ENCODE data around the gene SIK2. TPM values are rescaled to one million over a fixed set of nuclear protein-coding genes. Genes with fewer than 3 reads are reported as not detected.

Gene SIK2
- total RNA-seq, 1 experiment from 2014 or later, result 13.0 TPM

- peaks cover 19 to 26% of the 10 kb centered on the region in 2 experiments for H3K36me3 ChIP-seq (ENCODE audit: control insufficient read depth in 1 of 2, insufficient read depth in 2 of 2, low read length in 2 of 2)
- intact Hi-C loops (cut with micrococcal nuclease), result no loop called here
- H3K27ac ChIP-seq (ENCODE audit: low read depth, low read length), result no peak overlapping the region
- RAD21 ChIA-PET (ENCODE audit: low non-redundant PET in 1 of 2, low total read pairs in 2 of 2, uncharacterized antibody in 2 of 2, unreplicated experiment in 2 of 2), result no interaction called here
- H3K4me1 ChIP-seq (ENCODE audit: control insufficient read depth in 1 of 2, insufficient read depth in 2 of 2, low read length in 2 of 2), result peaks cover 0 to 13% of the 10 kb centered on the region in 2 experiments; a peak in 2 of 4 replicates
- H3K9ac ChIP-seq (ENCODE audit: low read length), result no peak overlapping the region
- TF ChIP-seq FOSL1 (IDR thresholded peaks at IDR 0.05; ENCODE audit: low read depth), result no peak
- no peak overlapping the region for H3K4me3 ChIP-seq (replicated peaks in 1 of 2; ENCODE audit: low read depth in 1 of 2, low read length in 2 of 2)
- no peaks in the 10 kb centered on the region for H4K20me1 ChIP-seq (ENCODE audit: insufficient read depth)
- H3K9me2 ChIP-seq (ENCODE audit: insufficient read depth), result no peaks in the 10 kb centered on the region
- CTCF ChIA-PET, result interaction anchor here (0.5 kb wide), 1 partner anchor 479 kb away, joined by 3 read pairs; no protein-coding TSS in a partner anchor
- no TSS peak for BruUV-seq (replicated peaks)
- H2AFZ ChIP-seq (ENCODE audit: low read depth, low read length, poor library complexity, severe bottlenecking), result no peak overlapping the region
- no peak overlapping the region for H3K4me2 ChIP-seq (ENCODE audit: low read length)
- ATAC-seq (no peak), DNase-seq (ENCODE audit: low read depth, low spot score) (no peak)
- POLR2A ChIA-PET, result no interaction called here
- no peaks in the 10 kb centered on the region for H3K9me3 ChIP-seq (ENCODE audit: control insufficient read depth in 1 of 2, insufficient read depth in 1 of 2, low read depth in 1 of 2, low read length in 2 of 2)
- no peaks in the 10 kb centered on the region for H3K27me3 ChIP-seq (ENCODE audit: insufficient read depth, low read length)
- H3K79me2 ChIP-seq (ENCODE audit: insufficient read depth, low read length), result no peaks in the 10 kb centered on the region
Observed at GRCh38 chr11:111741751-111742150, 139.5 kb downstream of the SIK2 start.

- intact Hi-C loops (cut with micrococcal nuclease), result no loop called here
- Histone ChIP-seq H3K36me3 (ENCODE audit: control insufficient read depth in 1 of 2, insufficient read depth in 2 of 2, low read length in 2 of 2) (peaks cover 19 to 30% of the 10 kb centered on the region in 2 experiments), H3K4me3 (replicated peaks in 1 of 2; ENCODE audit: low read depth in 1 of 2, low read length in 2 of 2) (no peak overlapping the region), H3K9me2 (ENCODE audit: insufficient read depth) (no peaks in the 10 kb centered on the region), H4K20me1 (ENCODE audit: insufficient read depth) (no peaks in the 10 kb centered on the region), H3K4me2 (ENCODE audit: low read length) (no peak overlapping the region), H3K79me2 (ENCODE audit: insufficient read depth, low read length) (no peaks in the 10 kb centered on the region), H3K27ac (ENCODE audit: low read depth, low read length) (no peak overlapping the region), H3K9ac (ENCODE audit: low read length) (no peak overlapping the region), H3K9me3 (ENCODE audit: control insufficient read depth in 1 of 2, insufficient read depth in 1 of 2, low read depth in 1 of 2, low read length in 2 of 2) (no peaks in the 10 kb centered on the region), H3K27me3 (ENCODE audit: insufficient read depth, low read length) (no peaks in the 10 kb centered on the region), H2AFZ (ENCODE audit: low read depth, low read length, poor library complexity, severe bottlenecking) (no peak overlapping the region), H3K4me1 (ENCODE audit: control insufficient read depth in 1 of 2, insufficient read depth in 2 of 2, low read length in 2 of 2) (peaks cover 0 to 13% of the 10 kb centered on the region in 2 experiments; a peak in 2 of 4 replicates)
- RAD21 ChIA-PET (ENCODE audit: low non-redundant PET in 1 of 2, low total read pairs in 2 of 2, uncharacterized antibody in 2 of 2, unreplicated experiment in 2 of 2), result no interaction called here
- ATAC-seq (no peak), DNase-seq (ENCODE audit: low read depth, low spot score) (no peak)
- no TSS peak for BruUV-seq (replicated peaks)
- POLR2A ChIA-PET, result no interaction called here
- TF ChIP-seq REST (IDR thresholded peaks at IDR 0.05; ENCODE audit: low read depth) (no peak), CEBPB (IDR thresholded peaks at IDR 0.05; ENCODE audit: low read depth) (no peak), ZBTB33 (IDR thresholded peaks at IDR 0.05; ENCODE audit: extremely low read depth, insufficient replicate concordance, low read length) (no peak), ZNF274 (IDR thresholded peaks at IDR 0.05; ENCODE audit: low read depth, low read length) (no peak), SIN3A (IDR thresholded peaks at IDR 0.05; ENCODE audit: low read depth) (no peak), YY1 (IDR thresholded peaks at IDR 0.05; ENCODE audit: extremely low read depth, insufficient replicate concordance, low read depth, low read length) (no peak), ELF1 (IDR thresholded peaks at IDR 0.05; ENCODE audit: borderline replicate concordance, low read depth) (no peak), RAD21 (IDR thresholded peaks at IDR 0.05; ENCODE audit: low read depth) (no peak), EGR1 (IDR thresholded peaks at IDR 0.05; ENCODE audit: low read depth) (no peak), TCF7L2 (IDR thresholded peaks at IDR 0.05; ENCODE audit: borderline replicate concordance, extremely low read depth, insufficient read depth, insufficient read length) (no peak)
- CTCF ChIA-PET, result no interaction called here
Observed at GRCh38 chr11:111743700-111744099, 141.5 kb downstream of the SIK2 start.

Measured in HCT116 (cell line).